Measurements from ENCODE around the gene LMBR1.
A peak's percentile ranks its signal among the peaks of the same experiment; 100 is the strongest.
"Not testable (repeated sequence)": the region's sequence is repeated elsewhere in the genome, so short reads cannot be mapped to it uniquely, and the experiment has no call there.

LMBR1 gene

GRCh38 chr7:156845379-156846101 is 47.4 kb downstream of the LMBR1 start:
- no peak for DNase-seq (ENCODE audit: low spot score)

GRCh38 chr7:156843582-156843981 is 49.4 kb downstream of the LMBR1 start:
- not testable (repeated sequence) for DNase-seq (ENCODE audit: low spot score)

DNA sequence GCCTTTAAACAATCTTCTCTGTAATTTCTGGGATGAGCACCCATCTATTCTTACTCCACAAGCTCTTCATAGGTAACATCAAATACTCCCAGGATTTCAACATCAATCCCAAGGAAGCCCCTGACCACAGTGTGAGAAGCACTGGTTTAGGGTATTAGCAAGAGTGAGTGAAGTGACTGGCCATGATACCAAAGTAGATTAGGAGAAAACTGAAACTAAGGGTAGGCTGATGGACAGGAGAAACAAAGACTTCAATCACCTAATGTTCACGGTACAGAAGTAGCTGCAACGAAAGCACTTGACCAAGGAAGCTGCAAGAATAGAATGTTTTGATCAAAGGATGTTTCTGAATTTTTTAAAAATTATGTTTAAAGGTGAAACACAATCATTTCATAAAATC is 49.8 kb downstream of the LMBR1 start:
- no peak for DNase-seq (ENCODE audit: low spot score)

DNA sequence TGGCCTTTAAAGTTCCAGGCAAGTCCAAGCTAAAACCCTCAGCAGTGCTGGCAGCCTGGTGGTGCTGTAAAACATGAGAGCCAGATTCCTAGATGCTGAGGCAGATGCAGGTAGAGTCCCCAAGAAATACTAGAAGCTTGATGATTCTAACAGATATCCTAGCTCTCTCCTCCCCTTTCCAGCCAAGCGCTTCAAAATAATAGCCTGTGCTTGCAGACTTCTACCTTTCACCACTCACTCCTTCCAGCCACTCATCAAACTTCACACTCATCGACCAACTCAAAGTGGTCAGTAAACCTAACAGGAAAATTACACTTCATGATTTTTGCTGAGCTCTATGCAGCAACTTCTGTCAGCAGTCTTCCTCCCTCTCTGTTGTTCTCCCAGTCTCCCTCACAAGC is 50.2 kb downstream of the LMBR1 start:
- no peak for DNase-seq (ENCODE audit: low spot score)

DNA sequence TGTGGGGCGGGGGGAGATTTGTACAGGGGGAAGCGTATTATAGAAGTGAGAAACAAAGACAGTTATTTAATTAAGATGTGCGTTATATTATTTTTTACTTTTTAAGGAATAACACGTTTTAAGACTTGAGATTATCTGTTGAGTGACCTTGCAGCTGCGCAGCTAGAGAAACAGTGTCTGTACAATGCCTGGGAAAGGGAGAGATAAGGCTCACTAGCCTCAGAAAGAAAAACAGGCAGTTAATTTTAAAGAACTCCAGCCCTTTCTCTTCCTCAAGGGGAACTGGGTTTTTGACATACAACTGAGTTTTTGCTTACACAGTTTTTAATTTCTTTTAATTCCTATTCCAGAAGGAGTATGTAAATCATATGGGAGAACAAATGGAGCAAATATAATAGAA is 50.7 kb downstream of the LMBR1 start:
- DNase-seq (ENCODE audit: low spot score), result no peak

DNA sequence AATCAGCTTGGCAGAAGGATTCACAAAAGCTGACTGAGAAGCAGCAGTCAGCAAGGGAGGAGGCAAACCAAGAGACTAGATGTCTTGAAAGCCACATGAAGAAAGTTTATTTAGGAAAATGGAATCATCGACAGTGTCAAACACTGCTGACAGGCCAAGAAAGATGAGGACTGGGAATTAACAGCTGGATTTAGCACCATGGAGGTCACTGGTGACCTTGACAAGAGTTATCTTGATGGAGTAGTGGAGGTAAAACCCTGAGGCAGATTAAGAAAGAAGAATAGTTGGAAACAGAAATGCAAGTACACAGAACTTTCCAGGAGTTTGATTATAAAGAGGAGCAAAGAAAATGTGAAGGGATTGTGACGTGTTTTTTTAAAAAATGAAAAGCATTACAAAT is 51.5 kb downstream of the LMBR1 start:
- no peak for DNase-seq (ENCODE audit: low spot score)

DNA sequence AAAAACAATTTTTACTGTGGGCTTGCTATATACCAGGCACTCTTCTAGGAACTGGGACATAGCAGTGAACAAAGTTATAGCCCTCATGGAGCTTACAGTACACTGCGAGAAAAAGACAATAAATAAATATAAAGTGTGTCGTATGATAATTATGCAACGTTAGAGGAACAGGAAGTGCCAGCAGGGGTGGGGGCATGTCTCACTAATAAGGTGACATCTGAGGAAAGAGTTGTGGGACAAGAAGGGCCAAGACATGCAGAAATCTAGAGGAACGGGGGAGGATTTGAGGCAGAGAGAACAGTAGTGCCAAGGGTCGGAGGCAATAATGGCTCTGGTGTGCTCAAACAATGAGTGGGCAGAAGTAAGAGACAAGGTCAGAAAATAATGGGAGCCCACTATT is 52.8 kb downstream of the LMBR1 start:
- DNase-seq (ENCODE audit: low spot score), result no peak

DNA sequence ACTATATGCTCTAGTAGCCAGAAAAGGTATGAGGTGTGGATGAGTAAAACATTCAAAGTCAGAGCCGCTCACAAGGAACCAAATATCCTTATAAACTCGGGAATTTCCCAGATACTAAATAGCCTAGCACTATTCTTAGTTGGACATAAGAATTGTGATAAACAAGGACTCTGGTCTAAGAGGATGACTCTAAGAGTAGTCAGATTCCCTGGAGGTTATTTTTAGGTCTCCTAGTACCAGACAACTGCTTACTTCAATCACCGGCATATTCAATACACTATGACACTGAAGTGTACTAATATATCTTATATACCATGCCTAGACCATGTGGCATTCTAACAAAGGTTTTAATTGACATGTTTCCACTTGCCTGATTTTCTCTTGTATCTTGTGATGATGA is 56.5 kb downstream of the LMBR1 start:
- DNase-seq (ENCODE audit: low spot score), result no peak

- no peak for DNase-seq (ENCODE audit: low spot score)
These were observed 58.5 kb downstream of the LMBR1 start for GRCh38 chr7:156834462-156834861.

DNA sequence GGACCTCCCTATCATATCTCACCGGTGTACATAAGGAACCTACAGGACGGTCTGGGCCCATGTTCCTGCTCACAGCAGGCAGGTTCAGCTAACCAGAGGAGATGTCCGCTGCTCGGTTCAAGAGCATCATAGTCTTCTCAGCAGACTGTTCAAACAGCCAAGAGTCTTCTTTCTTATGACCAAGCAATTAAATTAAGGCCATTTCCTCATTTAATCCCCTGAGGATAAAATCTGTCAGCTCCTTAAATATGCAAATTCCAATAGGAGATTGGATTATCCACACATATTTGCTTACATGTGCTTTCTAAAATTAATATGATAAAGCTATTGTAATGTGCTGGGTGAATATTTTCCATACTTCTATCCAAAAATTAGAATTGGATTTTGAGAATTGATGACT is 59.7 kb downstream of the LMBR1 start:
- DNase-seq (ENCODE audit: low spot score), result no peak

DNA sequence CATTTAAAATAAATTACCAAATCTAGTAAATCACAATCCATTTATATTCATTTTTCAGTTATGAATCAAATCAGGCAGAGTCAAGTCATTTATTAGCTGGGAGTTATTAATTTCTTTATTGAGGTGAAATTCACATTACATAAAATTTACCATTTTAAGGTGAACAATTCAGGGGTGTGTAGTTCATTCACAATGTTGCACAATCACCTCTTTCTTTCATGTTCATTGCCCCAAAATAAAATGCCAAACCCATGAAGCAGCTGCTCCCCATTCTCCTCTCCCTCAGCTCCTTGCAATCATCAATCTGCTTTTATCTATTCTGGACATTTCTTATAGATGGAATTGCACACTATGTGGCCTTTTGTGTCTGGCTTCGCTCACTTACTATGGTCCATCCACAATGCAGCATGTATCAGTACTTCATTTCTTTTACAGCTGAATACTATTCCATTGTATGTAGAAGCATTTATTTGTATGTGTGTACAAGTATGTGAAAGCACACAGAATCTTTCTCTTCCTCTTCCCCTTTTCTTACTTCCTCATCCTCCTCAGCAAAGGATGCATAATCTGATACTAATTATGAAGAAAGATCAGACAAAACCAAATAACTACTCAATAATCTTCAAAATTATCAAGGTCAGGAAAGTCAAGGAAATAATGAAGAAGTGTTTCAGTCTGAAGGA is 60.6 kb downstream of the LMBR1 start:
- DNase-seq (ENCODE audit: low spot score), result peak; percentile 1

GRCh38 chr7:156829669-156830336 is 63.2 kb downstream of the LMBR1 start:
- no peak for DNase-seq (ENCODE audit: low spot score)

- DNase-seq (ENCODE audit: low spot score), result peak; percentile 7
These were observed 65.3 kb downstream of the LMBR1 start for GRCh38 chr7:156827587-156828203.

- DNase-seq (ENCODE audit: low spot score), result no peak
These were observed 69.5 kb downstream of the LMBR1 start for GRCh38 chr7:156823435-156823834.

GRCh38 chr7:156820445-156821063 is 72.4 kb downstream of the LMBR1 start:
- no peak for DNase-seq (ENCODE audit: low spot score)

GRCh38 chr7:156819733-156820295 is 73.2 kb downstream of the LMBR1 start:
- DNase-seq (ENCODE audit: low spot score), result no peak

- DNase-seq (ENCODE audit: low spot score), result no peak
These were observed 74.8 kb downstream of the LMBR1 start for GRCh38 chr7:156818133-156818532.

GRCh38 chr7:156816943-156817572 is 75.9 kb downstream of the LMBR1 start:
- DNase-seq (ENCODE audit: low spot score), result peak; percentile 18

GRCh38 chr7:156811706-156812105 is 81.3 kb downstream of the LMBR1 start:
- no peak for DNase-seq (ENCODE audit: low spot score)

GRCh38 chr7:156803656-156804055 is 89.3 kb downstream of the LMBR1 start:
- not testable (repeated sequence) for DNase-seq (ENCODE audit: low spot score)

DNA sequence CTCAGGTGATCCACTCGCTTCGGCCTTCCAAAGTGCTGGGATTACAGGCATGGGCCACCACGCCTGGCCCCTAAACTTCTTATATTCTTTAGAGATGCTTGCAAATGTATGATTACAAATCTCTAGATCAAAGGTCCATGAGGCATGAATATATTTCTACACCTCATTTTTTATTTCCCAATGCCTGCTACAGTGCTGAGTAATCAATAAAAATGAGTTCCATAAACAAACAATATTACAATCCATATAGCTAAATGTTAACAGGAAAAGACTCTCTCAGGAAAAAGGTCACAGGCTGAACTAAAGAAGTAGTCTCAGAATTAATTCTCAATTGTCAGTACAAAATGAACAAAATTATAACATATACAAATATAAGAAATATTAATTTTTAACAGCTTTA is 90.8 kb downstream of the LMBR1 start:
- no peak for DNase-seq (ENCODE audit: low spot score)

GRCh38 chr7:156795415-156795814 is 97.6 kb downstream of the LMBR1 start:
- DNase-seq (ENCODE audit: low spot score), result no peak
